Gastrocnemius medialis (tissue), 4 donors: ENCODE measurements around the gene FAM98B.

Experiments
- POLR2A ChIP-seq, 2 donors: fragments of 450-650 bp; IDR thresholded peaks; one replicate each; pipeline ENCODE4 v1.6.1; 2017; ENCODE audit warnings: antibody characterized with exemption in 2 of 2, mild to moderate bottlenecking in 2 of 2, moderate library complexity in 2 of 2
- TF ChIP-seq, protein P1 (sequence below), 5 experiments: fragments of 450-650 bp in 3 of 5; fragments of 200-600 bp in 2 of 5; sonication (generic) in 2 of 5; IDR thresholded peaks in 4 of 5; conservative IDR thresholded peaks in 1 of 5; 1 replicate in 4 of 5; 2 replicates in 1 of 5; pipeline ENCODE4 v1.5.1; 2016 to 2019; ENCODE audit warnings: antibody characterized with exemption in 5 of 5, mild to moderate bottlenecking in 3 of 5, moderate library complexity in 3 of 5

DNA sequence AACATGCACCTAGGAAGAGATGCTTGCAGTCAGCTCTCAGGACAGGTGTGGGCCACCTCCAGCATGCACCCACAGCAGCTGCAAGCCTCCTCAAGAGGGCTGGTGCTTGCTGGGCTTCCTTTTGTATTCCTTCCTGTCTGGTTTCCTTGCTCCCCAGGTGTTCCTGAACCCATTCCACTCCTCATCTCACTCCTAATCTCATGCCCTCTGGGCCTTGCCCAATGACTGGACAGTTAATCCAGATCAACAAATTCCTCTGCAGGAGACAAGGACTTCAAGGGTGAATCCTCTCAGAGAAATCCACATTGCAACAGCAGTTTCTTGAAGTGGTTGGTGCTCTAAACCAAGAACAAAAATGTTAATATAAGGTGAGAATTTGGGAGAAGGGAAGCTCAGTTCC is 80.0 kb downstream of the FAM98B start:
- TF ChIP-seq, protein P1, sequence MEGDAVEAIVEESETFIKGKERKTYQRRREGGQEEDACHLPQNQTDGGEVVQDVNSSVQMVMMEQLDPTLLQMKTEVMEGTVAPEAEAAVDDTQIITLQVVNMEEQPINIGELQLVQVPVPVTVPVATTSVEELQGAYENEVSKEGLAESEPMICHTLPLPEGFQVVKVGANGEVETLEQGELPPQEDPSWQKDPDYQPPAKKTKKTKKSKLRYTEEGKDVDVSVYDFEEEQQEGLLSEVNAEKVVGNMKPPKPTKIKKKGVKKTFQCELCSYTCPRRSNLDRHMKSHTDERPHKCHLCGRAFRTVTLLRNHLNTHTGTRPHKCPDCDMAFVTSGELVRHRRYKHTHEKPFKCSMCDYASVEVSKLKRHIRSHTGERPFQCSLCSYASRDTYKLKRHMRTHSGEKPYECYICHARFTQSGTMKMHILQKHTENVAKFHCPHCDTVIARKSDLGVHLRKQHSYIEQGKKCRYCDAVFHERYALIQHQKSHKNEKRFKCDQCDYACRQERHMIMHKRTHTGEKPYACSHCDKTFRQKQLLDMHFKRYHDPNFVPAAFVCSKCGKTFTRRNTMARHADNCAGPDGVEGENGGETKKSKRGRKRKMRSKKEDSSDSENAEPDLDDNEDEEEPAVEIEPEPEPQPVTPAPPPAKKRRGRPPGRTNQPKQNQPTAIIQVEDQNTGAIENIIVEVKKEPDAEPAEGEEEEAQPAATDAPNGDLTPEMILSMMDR (IDR thresholded peaks at IDR 0.05 in 4 of 5, conservative IDR thresholded peaks at IDR 0.05 in 1 of 5) = no peak
- no peak for TF ChIP-seq POLR2A (IDR thresholded peaks at IDR 0.05)
